ENCODE data around the gene NCKAP1. TPM values are rescaled to one million over a fixed set of nuclear protein-coding genes. Genes with fewer than 3 reads are reported as not detected.

The NCKAP1 gene
- total RNA-seq, 4 donors from 2014 or later, result 45.3 to 99.7 (median 74.3) TPM

DNA sequence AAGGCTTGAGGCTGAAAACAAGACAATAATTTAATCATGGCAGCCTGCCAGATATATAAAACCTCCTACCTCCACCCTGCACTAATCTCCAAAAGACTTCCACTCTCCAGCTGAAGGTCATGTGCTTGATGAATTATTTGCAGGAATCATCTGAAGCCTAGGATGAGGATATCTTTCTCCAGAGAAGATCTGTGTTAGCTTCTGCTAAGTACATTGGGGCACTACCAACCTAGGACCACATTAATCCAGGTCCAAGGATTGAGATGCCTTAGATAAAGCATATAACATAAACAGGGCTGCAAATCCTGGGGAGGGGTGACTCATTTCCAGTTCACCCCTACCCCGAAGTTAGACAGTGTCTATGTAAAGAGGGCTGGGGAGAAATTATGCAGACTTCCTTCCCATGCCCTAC, 91.3 kb downstream of the NCKAP1 start:
- no peak for DNase-seq
- in situ Hi-C loops (cut with MboI; ENCODE audit: low pct_ligation_motif_present in 1 of 4, low pct_unique_long_range_greater_than_20kb in 1 of 4, low sequenced_read_pairs in 3 of 4) (no loop called here), intact Hi-C loops (cut with DNase I; ENCODE audit: low total_unique reads) (no loop called here)
- H3K4me3 ChIP-seq, result no peak overlapping the region
- no peak for TF ChIP-seq POLR2A (IDR thresholded peaks at IDR 0.05)
- TF ChIP-seq, protein P1, sequence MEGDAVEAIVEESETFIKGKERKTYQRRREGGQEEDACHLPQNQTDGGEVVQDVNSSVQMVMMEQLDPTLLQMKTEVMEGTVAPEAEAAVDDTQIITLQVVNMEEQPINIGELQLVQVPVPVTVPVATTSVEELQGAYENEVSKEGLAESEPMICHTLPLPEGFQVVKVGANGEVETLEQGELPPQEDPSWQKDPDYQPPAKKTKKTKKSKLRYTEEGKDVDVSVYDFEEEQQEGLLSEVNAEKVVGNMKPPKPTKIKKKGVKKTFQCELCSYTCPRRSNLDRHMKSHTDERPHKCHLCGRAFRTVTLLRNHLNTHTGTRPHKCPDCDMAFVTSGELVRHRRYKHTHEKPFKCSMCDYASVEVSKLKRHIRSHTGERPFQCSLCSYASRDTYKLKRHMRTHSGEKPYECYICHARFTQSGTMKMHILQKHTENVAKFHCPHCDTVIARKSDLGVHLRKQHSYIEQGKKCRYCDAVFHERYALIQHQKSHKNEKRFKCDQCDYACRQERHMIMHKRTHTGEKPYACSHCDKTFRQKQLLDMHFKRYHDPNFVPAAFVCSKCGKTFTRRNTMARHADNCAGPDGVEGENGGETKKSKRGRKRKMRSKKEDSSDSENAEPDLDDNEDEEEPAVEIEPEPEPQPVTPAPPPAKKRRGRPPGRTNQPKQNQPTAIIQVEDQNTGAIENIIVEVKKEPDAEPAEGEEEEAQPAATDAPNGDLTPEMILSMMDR (IDR thresholded peaks at IDR 0.05), result no peak
- no peak for TF ChIP-seq EP300 (IDR thresholded peaks at IDR 0.05; ENCODE audit: low read depth)
- TF ChIP-seq POLR2AphosphoS5 (IDR thresholded peaks at IDR 0.05), result no peak
- H3K36me3 ChIP-seq, result peaks cover 0 to 16% (median 1%) of the 10 kb centered on the region in 4 donors
- 60 to 68% methylated on average over 1 of the region's 1 CpG for WGBS, 2 donors (ENCODE audit: low coverage in 1 of 2)
- no peaks in the 10 kb centered on the region for H3K9me3 ChIP-seq
- H3K27me3 ChIP-seq, result no peaks in the 10 kb centered on the region
- no peak overlapping the region for H3K27ac ChIP-seq
- H3K4me1 ChIP-seq, result peaks cover 0 to 12% (median 8%) of the 10 kb centered on the region in 4 donors

DNA sequence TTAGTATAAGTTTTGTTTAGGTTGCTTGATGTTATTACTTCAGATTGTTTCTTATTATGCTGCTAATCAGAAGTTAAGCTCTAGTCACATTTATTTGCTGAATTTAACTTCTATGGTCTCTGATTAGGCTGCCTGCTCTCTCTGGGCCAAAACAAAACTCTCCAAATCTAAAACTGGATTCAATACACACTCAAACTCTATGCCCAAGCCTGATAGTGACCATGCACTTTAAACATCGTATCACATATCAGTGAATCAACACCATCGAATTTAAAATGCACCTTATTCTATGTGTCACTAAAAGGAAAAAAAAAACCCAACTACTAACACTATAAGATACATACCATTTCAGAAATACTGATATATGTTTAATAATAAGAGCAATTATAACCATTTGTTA, 94.9 kb downstream of the NCKAP1 start:
- H3K4me3 ChIP-seq, result no peak overlapping the region
- in situ Hi-C loops (cut with MboI; ENCODE audit: low pct_ligation_motif_present in 1 of 4, low pct_unique_long_range_greater_than_20kb in 1 of 4, low sequenced_read_pairs in 3 of 4), result no loop called here
- no peak for TF ChIP-seq POLR2A (IDR thresholded peaks at IDR 0.05)
- TF ChIP-seq POLR2AphosphoS5 (IDR thresholded peaks at IDR 0.05), result no peak
- TF ChIP-seq, protein P1 (IDR thresholded peaks at IDR 0.05), result no peak
- no peak for TF ChIP-seq EP300 (IDR thresholded peaks at IDR 0.05; ENCODE audit: low read depth)
- no peak overlapping the region for H3K27ac ChIP-seq
- H3K9me3 ChIP-seq, result no peaks in the 10 kb centered on the region
- peaks cover 0 to 12% (median 8%) of the 10 kb centered on the region in 4 donors for H3K4me1 ChIP-seq
- intact Hi-C loops (cut with DNase I; ENCODE audit: low total_unique reads), result no loop called here
- no peaks in the 10 kb centered on the region for H3K27me3 ChIP-seq
- 40 to 45% methylated on average over 2 of the region's 2 CpGs for WGBS, 2 donors (ENCODE audit: low coverage in 1 of 2)
- H3K36me3 ChIP-seq, result peaks cover 0 to 10% (median 1%) of the 10 kb centered on the region in 4 donors
- no peak for DNase-seq

DNA sequence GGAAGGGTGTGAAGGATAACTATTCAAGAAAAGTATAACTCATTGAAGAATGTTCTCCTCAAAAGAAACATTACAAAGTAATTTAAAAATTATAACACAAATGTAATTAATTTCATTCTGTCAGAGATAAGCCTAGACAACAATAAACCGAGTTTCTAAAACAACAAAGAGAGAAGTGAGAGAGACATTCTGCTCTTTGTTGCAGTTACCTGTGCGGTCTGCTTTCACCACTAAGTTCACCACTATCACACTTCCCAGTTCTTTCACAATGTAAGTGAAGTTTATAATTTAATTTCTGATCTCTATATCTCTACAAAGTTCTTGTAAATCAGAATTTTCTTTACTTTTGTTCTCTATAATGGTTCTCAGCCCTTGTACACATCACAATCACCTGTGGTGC, 95.5 kb downstream of the NCKAP1 start:
- in situ Hi-C loops (cut with MboI; ENCODE audit: low pct_ligation_motif_present in 1 of 4, low pct_unique_long_range_greater_than_20kb in 1 of 4, low sequenced_read_pairs in 3 of 4), result no loop called here
- H3K4me1 ChIP-seq, result peaks cover 0 to 12% (median 8%) of the 10 kb centered on the region in 4 donors
- 85 to 100% methylated on average over 2 of the region's 2 CpGs for WGBS, 2 donors (ENCODE audit: low coverage in 1 of 2)

DNA sequence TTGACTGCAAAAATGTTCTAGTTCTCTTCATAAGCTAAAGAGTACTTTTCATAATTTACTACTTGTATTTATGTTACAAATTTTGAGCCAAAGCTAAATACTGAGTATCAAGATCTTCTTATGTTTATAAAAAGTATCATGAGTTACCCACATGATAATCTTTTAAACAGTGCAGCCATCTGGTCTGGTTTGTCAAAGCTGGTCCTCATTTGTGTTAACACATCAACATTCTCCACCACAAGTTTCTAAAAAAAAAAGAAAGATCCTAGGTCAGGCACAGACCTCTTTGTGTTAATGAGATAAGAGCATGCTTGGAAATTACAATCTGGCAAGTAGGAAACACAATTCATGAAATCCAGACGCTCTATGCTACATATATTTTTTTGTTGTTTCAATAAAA, 96.3 kb downstream of the NCKAP1 start:
- Histone ChIP-seq H3K27me3 (no peaks in the 10 kb centered on the region), H3K27ac (no peak overlapping the region), H3K4me3 (no peak overlapping the region), H3K9me3 (no peaks in the 10 kb centered on the region), H3K36me3 (peaks cover 0 to 10% (median 1%) of the 10 kb centered on the region in 4 donors), H3K4me1 (peaks cover 0 to 6% (median 4%) of the 10 kb centered on the region in 4 donors)
- in situ Hi-C loops (cut with MboI; ENCODE audit: low pct_ligation_motif_present in 1 of 4, low pct_unique_long_range_greater_than_20kb in 1 of 4, low sequenced_read_pairs in 3 of 4), result no loop called here
- intact Hi-C loops (cut with DNase I; ENCODE audit: low total_unique reads), result no loop called here
- TF ChIP-seq POLR2A (IDR thresholded peaks at IDR 0.05) (no peak), EP300 (IDR thresholded peaks at IDR 0.05; ENCODE audit: low read depth) (no peak), POLR2AphosphoS5 (IDR thresholded peaks at IDR 0.05) (no peak)
- TF ChIP-seq, protein P1 (IDR thresholded peaks at IDR 0.05), result no peak
- DNase-seq, result no peak
- 64 to 91% methylated on average over 1 of the region's 1 CpG for WGBS, 2 donors (ENCODE audit: low coverage in 1 of 2)

More for the DNA sequence above, 95.5 kb downstream of the NCKAP1 start:
- H3K27me3 ChIP-seq, result no peaks in the 10 kb centered on the region
- peaks cover 0 to 10% (median 1%) of the 10 kb centered on the region in 4 donors for H3K36me3 ChIP-seq
- no peak overlapping the region for H3K27ac ChIP-seq
- H3K9me3 ChIP-seq, result no peaks in the 10 kb centered on the region
- intact Hi-C loops (cut with DNase I; ENCODE audit: low total_unique reads), result no loop called here
- DNase-seq, result no peak
- no peak for TF ChIP-seq POLR2A (IDR thresholded peaks at IDR 0.05)
- TF ChIP-seq, protein P1 (IDR thresholded peaks at IDR 0.05), result no peak
- no peak overlapping the region for H3K4me3 ChIP-seq

Data from transverse colon (tissue), 4 donors.